ENCODE data around the gene DNAAF1. TPM values are rescaled to one million over a fixed set of nuclear protein-coding genes. Genes with fewer than 3 reads are reported as not detected.

Gene DNAAF1
- total and polyA plus RNA-seq, 2 of the 8 experiments (the other 6 are each of a cell fraction or from before 2014, with no cell fraction given): 0.09 to 0.15 TPM

DNA sequence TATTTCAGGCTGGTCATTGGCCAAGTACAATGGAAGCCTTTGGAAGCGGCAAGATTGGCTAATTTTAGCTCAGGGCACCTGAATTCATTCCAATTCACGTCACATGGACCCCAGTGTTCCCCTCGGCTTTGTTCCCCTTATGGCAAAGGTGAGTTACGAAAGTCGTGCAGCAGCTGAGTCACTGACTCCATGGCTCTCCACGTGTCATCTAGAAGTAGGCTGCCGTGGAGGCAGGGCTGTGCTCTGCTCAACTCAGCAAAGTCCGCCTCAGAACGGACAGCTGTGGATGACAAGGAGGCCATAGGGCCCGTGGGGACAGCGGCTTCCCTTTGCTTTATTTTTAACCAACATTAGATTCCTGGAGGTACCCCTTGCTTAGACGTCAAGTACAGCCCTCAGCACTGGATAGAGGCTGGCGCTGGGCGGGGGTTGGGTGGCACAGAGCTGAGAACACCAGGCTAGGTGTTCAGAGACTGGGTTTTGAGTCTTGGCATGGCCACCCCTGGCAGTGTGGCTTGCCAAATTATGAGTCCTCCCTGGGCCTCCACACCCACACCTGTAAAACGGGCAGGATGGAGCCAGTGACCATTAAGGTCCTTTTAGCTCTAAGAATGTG is 69.5 kb downstream of the DNAAF1 start:
- Histone ChIP-seq H2AK5ac (ENCODE audit: low read depth, low read length) (no peak overlapping the region), H2AFZ (ENCODE audit: low read length) (peak overlapping the region; percentile 73; the same call in 1 of the 2 replicates)
- no peak for TF ChIP-seq SP4 (IDR thresholded peaks at IDR 0.05; ENCODE audit: low read length)
- TF ChIP-seq RFX5 (IDR thresholded peaks at IDR 0.05; ENCODE audit: borderline replicate concordance, low read depth, low read length): no peak
- no peak for TF ChIP-seq TEAD4 (IDR thresholded peaks at IDR 0.05; ENCODE audit: low read depth, low read length)
- no peak for TF ChIP-seq KDM1A (IDR thresholded peaks at IDR 0.05; ENCODE audit: borderline replicate concordance, low read length)

More for the DNA sequence above, 69.5 kb downstream of the DNAAF1 start:
- Histone ChIP-seq H3K14ac (ENCODE audit: insufficient read length) (no peak overlapping the region), H4K8ac (ENCODE audit: extremely low read depth, insufficient read depth, low read length) (peak overlapping the region; percentile 2; the same call in 1 of the 2 replicates), H2BK12ac (ENCODE audit: low read depth, low read length) (peak overlapping the region; percentile 11; the same call in 1 of the 2 replicates), H3K4me2 (ENCODE audit: insufficient read depth in 1 of 2, low read depth in 2 of 2, low read length in 2 of 2) (no peak overlapping the region), H2BK120ac (replicated peaks; ENCODE audit: low read depth, low read length) (no peak overlapping the region), H3K23me2 (ENCODE audit: low read depth, low read length) (no peaks in the 10 kb centered on the region), H3K27me3 (replicated peaks in 1 of 4; ENCODE audit: control insufficient read depth in 3 of 4, extremely low read depth in 1 of 4, insufficient read depth in 3 of 4, low read length in 3 of 4) (no peaks in the 10 kb centered on the region), H2BK20ac (ENCODE audit: low read length) (no peak overlapping the region), H4K5ac (ENCODE audit: insufficient read length, low read depth, low read length) (no peak overlapping the region), H4K91ac (replicated peaks; ENCODE audit: insufficient read length, low read length) (no peak overlapping the region), H3K36me3 (ENCODE audit: control insufficient read depth in 2 of 4, insufficient read depth in 4 of 4, low read length in 3 of 4) (no peaks in the 10 kb centered on the region), H3K23ac (ENCODE audit: insufficient read length) (no peak overlapping the region), H3K4me1 (replicated peaks in 1 of 4; ENCODE audit: control insufficient read depth in 3 of 4, insufficient read depth in 4 of 4, low read length in 3 of 4) (peaks cover 0 to 3% (median 1%) of the 10 kb centered on the region in 4 experiments; a peak in 3 of 7 replicates), H3K9me3 (ENCODE audit: insufficient read depth in 2 of 2, low read depth in 1 of 2, low read length in 1 of 2) (no peaks in the 10 kb centered on the region), H3K27ac (ENCODE audit: low read depth, low read length) (no peak overlapping the region), H3K4me3 (ENCODE audit: extremely low read depth in 1 of 4, insufficient read depth in 2 of 4, low read depth in 3 of 4, low read length in 4 of 4) (no peak overlapping the region), H3K79me2 (ENCODE audit: control insufficient read depth in 1 of 2, insufficient read depth in 2 of 2, low read length in 2 of 2) (no peaks in the 10 kb centered on the region), H4K20me1 (replicated peaks in 1 of 2; ENCODE audit: control insufficient read depth in 1 of 2, insufficient read depth in 2 of 2, low read length in 2 of 2) (no peaks in the 10 kb centered on the region), H3K4ac (replicated peaks; ENCODE audit: insufficient read length, low read depth, low read length) (no peak overlapping the region), H2BK15ac (ENCODE audit: low read length) (no peak overlapping the region), H2BK5ac (ENCODE audit: low read depth, low read length) (no peak overlapping the region), H3K79me1 (ENCODE audit: low read depth, low read length) (no peaks in the 10 kb centered on the region), H3K9ac (replicated peaks in 1 of 4; ENCODE audit: extremely low read depth in 1 of 4, low read depth in 3 of 4, low read length in 3 of 4) (peak overlapping the region in 1 of 4 experiments; percentile 28; a peak in 1 of 7 replicates), H3K18ac (ENCODE audit: extremely low read depth, low read length) (no peak overlapping the region), H3K56ac (replicated peaks; ENCODE audit: insufficient read length, low read depth, low read length) (no peak overlapping the region)
- DNase-seq (ENCODE audit: low read depth in 1 of 2, low spot score in 2 of 2): no peak
- FAIRE-seq: no peak
- ChIA-PET POLR2A (ENCODE audit: partially characterized antibody) (no interaction called here), CTCF (ENCODE audit: partially characterized antibody) (interaction anchor here (0.9 to 1.5 kb wide), 4 partner anchors 12 to 94 kb away, joined by 3 to 4 read pairs (median 3); no protein-coding TSS in a partner anchor)
- WGBS, 2 experiments (ENCODE audit: extremely low coverage in 1 of 2, insufficient coverage in 1 of 2, insufficient read length in 1 of 2, insufficient replicate concordance in 2 of 2, low coverage in 1 of 2, low lambda C conversion rate in 2 of 2, missing lambda C conversion rate in 1 of 2): 89% methylated on average over 15 of the region's 15 CpGs; no CpG with 5 or more reads in 1 of the 2 experiments

Measured in H1 (cell line).